IMR-90 (cell line): ENCODE results near the gene AGAP1. TPM values are rescaled to one million over a fixed set of nuclear protein-coding genes. Genes with fewer than 3 reads are reported as not detected.

Experiments
- ATAC-seq: fragments of 200-7000 bp; cut with Tn5 transposase; 2 replicates; pipeline ENCODE4 v1.9.1; 2020; ENCODE audit warnings: low read depth, mild to moderate bottlenecking, moderate library complexity
- BruUV-seq: library from RNA; stranded (reverse); fragments of 400-500 nt; replicated peaks from 2 replicates; lab custom pipeline; 2021; lab: Mats Ljungman, UMichigan
- CTCF ChIA-PET: fragments of 300-600 bp; formaldehyde crosslinking; extraction: SDS; loops from one replicate; lab custom pipeline; 2021; ENCODE audit warnings: antibody characterized with exemption; lab: Yijun Ruan, JAX
- POLR2A ChIA-PET: fragments of 300-600 bp; sonication (Branson Sonifier 250); formaldehyde crosslinking; loops from one replicate; lab custom pipeline; 2022; ENCODE audit warnings: antibody characterized with exemption; ENCODE audit not compliant: unreplicated experiment; lab: Charles Lee
- DNase-seq: peaks from one replicate; pipeline ENCODE4 v3.0.0; 2013
- H2AFZ ChIP-seq: replicated peaks from 2 replicates; pipeline ENCODE3; 2013; ENCODE audit warnings: low read length, mild to moderate bottlenecking; ENCODE audit not compliant: poor library complexity
- H2AK5ac ChIP-seq: 2 replicates; pipeline ENCODE4 v1.6.1; 2013; ENCODE audit warnings: low read depth, low read length, inconsistent platforms
- H2AK9ac ChIP-seq: replicated peaks from 2 replicates; pipeline ENCODE3; 2013; ENCODE audit warnings: mild to moderate bottlenecking, low read depth, low read length, moderate library complexity; ENCODE audit not compliant: poor library complexity
- H2BK120ac ChIP-seq: 2 replicates; pipeline ENCODE4 v1.6.1; 2013; ENCODE audit warnings: low read depth, low read length, inconsistent platforms
- H2BK15ac ChIP-seq: 3 replicates; pipeline ENCODE4 v1.6.1; 2013; ENCODE audit warnings: low read depth, low read length, inconsistent platforms
- H2BK20ac ChIP-seq: 2 replicates; pipeline ENCODE4 v1.6.1; 2013; ENCODE audit warnings: low read depth, mild to moderate bottlenecking, inconsistent platforms, low read length, moderate library complexity
- H2BK5ac ChIP-seq: 2 replicates; pipeline ENCODE4 v1.6.1; 2013; ENCODE audit warnings: mild to moderate bottlenecking, low read depth, low read length, inconsistent platforms; ENCODE audit not compliant: poor library complexity, severe bottlenecking
- H3K14ac ChIP-seq: replicated peaks from 2 replicates; pipeline ENCODE4 v1.6.1; 2013; ENCODE audit warnings: low read depth, low read length, inconsistent platforms
- H3K18ac ChIP-seq: 2 replicates; pipeline ENCODE4 v1.6.1; 2013; ENCODE audit warnings: low read depth, low read length, control low read depth
- H3K23ac ChIP-seq: 2 replicates; pipeline ENCODE4 v1.6.1; 2013; ENCODE audit warnings: low read depth, low read length, inconsistent platforms
- H3K27ac ChIP-seq: 2 replicates; pipeline ENCODE4 v1.5.1; 2013; ENCODE audit warnings: mild to moderate bottlenecking, control low read depth, low read length; ENCODE audit not compliant: insufficient read depth
- H3K27me3 ChIP-seq: 2 replicates; pipeline ENCODE4 v1.6.1; 2013; ENCODE audit warnings: low read length; ENCODE audit not compliant: control insufficient read depth, insufficient read depth
- H3K36me3 ChIP-seq: 2 replicates; pipeline ENCODE4 v1.6.1; 2013; ENCODE audit warnings: low read length, mixed read lengths; ENCODE audit not compliant: control insufficient read depth, insufficient read depth
- H3K4ac ChIP-seq: 2 replicates; pipeline ENCODE4 v1.6.1; 2013; ENCODE audit warnings: low read depth, low read length, inconsistent platforms
- H3K4me1 ChIP-seq: 2 replicates; pipeline ENCODE4 v1.6.1; 2013; ENCODE audit warnings: low read length, mixed read lengths; ENCODE audit not compliant: control insufficient read depth, insufficient read depth
- H3K4me2 ChIP-seq: 2 replicates; pipeline ENCODE4 v1.6.1; 2013; ENCODE audit warnings: low read depth, mild to moderate bottlenecking, control low read depth, low read length, moderate library complexity
- H3K4me3 ChIP-seq: 2 replicates; pipeline ENCODE4 v1.5.1; 2013; ENCODE audit warnings: low read depth, mild to moderate bottlenecking, control low read depth, low read length, moderate library complexity; ENCODE audit not compliant: insufficient read depth
- H3K56ac ChIP-seq: 2 replicates; pipeline ENCODE4 v1.6.1; 2013; ENCODE audit warnings: low read length, inconsistent platforms; ENCODE audit not compliant: insufficient read depth; ENCODE audit errors: extremely low read depth
- H3K79me1 ChIP-seq, 2 experiments: 2 replicates each; pipeline ENCODE4 v1.6.1; 2013; ENCODE audit warnings: low read length in 2 of 2, inconsistent platforms in 1 of 2, low read depth in 1 of 2
- H3K9ac ChIP-seq: 2 replicates; pipeline ENCODE4 v1.6.1; 2013; ENCODE audit warnings: low read depth, low read length, control low read depth
- H3K9me1 ChIP-seq: 2 replicates; pipeline ENCODE4 v1.6.1; 2013; ENCODE audit warnings: low read length, inconsistent platforms; ENCODE audit not compliant: insufficient read depth
- H3K9me3 ChIP-seq: 2 replicates; pipeline ENCODE4 v1.6.1; 2013; ENCODE audit warnings: low read length; ENCODE audit not compliant: control insufficient read depth, insufficient read depth
- H4K20me1 ChIP-seq: 2 replicates; pipeline ENCODE4 v1.6.1; 2013; ENCODE audit warnings: low read length, inconsistent platforms; ENCODE audit not compliant: insufficient read depth
- H4K5ac ChIP-seq: 2 replicates; pipeline ENCODE4 v1.6.1; 2013; ENCODE audit warnings: mild to moderate bottlenecking, low read depth, low read length, control low read depth
- H4K8ac ChIP-seq, 2 experiments: 2 replicates each; pipeline ENCODE4 v1.6.1; 2013; ENCODE audit warnings: low read depth in 2 of 2, low read length in 2 of 2, control low read depth in 1 of 2, inconsistent platforms in 1 of 2
- H4K91ac ChIP-seq: 2 replicates; pipeline ENCODE4 v1.6.1; 2013; ENCODE audit warnings: low read depth, low read length, inconsistent platforms; ENCODE audit not compliant: insufficient read depth
- FOS ChIP-seq: fragments of 150-350 bp; IDR thresholded peaks from 2 replicates; pipeline ENCODE4 v1.6.1; 2016; ENCODE audit warnings: low read depth, low read length
- MAFK ChIP-seq: IDR thresholded peaks from 2 replicates; pipeline ENCODE4 v1.6.1; 2012; ENCODE audit warnings: low read depth, low read length, improper control_type of control experiment
- MAZ ChIP-seq: IDR thresholded peaks from 2 replicates; pipeline ENCODE4 v1.6.1; 2012; ENCODE audit warnings: low read depth, mild to moderate bottlenecking, low read length, improper control_type of control experiment, moderate library complexity, borderline replicate concordance
- RCOR1 ChIP-seq: IDR thresholded peaks from 2 replicates; pipeline ENCODE4 v1.6.1; 2012; ENCODE audit warnings: mild to moderate bottlenecking, low read length, improper control_type of control experiment; ENCODE audit not compliant: insufficient replicate concordance
- RFX5 ChIP-seq: IDR thresholded peaks from 2 replicates; pipeline ENCODE4 v1.8.0; 2012; ENCODE audit warnings: low read depth, mild to moderate bottlenecking, low read length, moderate library complexity
- SMC3 ChIP-seq: fragments of 150-350 bp; IDR thresholded peaks from 2 replicates; pipeline ENCODE4 v1.6.1; 2016; ENCODE audit warnings: low read depth, mild to moderate bottlenecking, antibody characterized with exemption, low read length, moderate library complexity
- WGBS, 2 experiments: methylation state at CpG; one replicate each; pipeline versions ENCODE4 v1.1.5 to v1.1.7; 2013; ENCODE audit warnings: missing lambda C conversion rate in 2 of 2; ENCODE audit not compliant: insufficient read length in 1 of 2; ENCODE audit errors: extremely low coverage in 2 of 2; 5-methylcytosine and 5-hydroxymethylcytosine counted together
- dilution Hi-C: fragments of 300-500 bp; cut with HindIII; formaldehyde crosslinking; loops from one replicate; pipeline ENCODE4 v1.14.3; 2018; ENCODE audit warnings: low sequenced_read_pairs; ENCODE audit not compliant: unreplicated experiment
- in situ Hi-C: fragments of 300-500 bp; cut with MboI; formaldehyde crosslinking; loops from 3 replicates; pipeline ENCODE4 v1.14.3; 2019; ENCODE audit warnings: low sequenced_read_pairs, inconsistent platforms, mixed read lengths
- intact Hi-C: fragments of 100-400 bp; cut with micrococcal nuclease; formaldehyde crosslinking; loops from 2 replicates; pipeline ENCODE4 v1.10.0; 2022
- polyA plus RNA-seq, 3 experiments: library from polyadenylated mRNA; depleted of rRNA; stranded (reverse); fragments of >200 nt; gene quantifications; 2 replicates each; pipeline ENCODE4 v1.2.3, GENCODE V29; 2012; ENCODE audit warnings: low replicate concordance in 1 of 3
- total RNA-seq: library from RNA; depleted of rRNA; stranded (reverse); fragments of >200 nt; gene quantifications from 2 replicates; pipeline ENCODE4 v1.2.3, GENCODE V29; 2012
- TF ChIP-seq, protein P1 (sequence below): conservative IDR thresholded peaks from 2 replicates; pipeline ENCODE4 v1.5.1; 2012; ENCODE audit warnings: mild to moderate bottlenecking, low read depth, low read length, improper control_type of control experiment
- TF ChIP-seq, protein P2 (sequence below): fragments of 150-350 bp; IDR thresholded peaks from 2 replicates; pipeline ENCODE4 v1.6.1; 2017; ENCODE audit warnings: mild to moderate bottlenecking, antibody characterized with exemption, low read length, low read depth

The AGAP1 gene
- total and polyA plus RNA-seq, 2 of the 4 experiments (the other 2 are of a cell fraction): 15.1 to 16.4 TPM

DNA sequence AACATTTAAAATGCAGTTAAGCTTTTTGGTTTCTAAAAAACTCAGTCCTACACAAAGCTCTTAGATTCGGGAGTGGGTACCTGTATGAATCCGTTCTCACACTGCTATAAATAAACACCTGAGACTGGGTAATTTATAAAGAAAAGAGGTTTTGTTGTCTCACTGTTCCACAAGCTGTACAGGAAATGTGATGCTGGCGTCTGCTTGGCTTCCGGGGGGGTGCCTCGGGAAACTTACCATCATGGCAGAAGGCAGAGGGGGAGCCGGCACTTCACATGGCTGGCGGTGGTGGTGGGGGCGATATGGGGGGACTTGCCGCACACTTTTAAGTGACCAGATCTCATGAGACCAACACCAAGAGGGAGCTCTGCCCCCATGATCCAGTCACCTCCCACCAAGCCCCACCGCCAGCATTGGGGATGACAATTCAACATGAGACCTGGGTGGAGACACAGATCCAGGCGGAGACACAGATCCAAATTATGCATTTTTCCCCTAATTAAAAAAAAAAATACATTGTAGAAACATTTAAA is 451.8 kb downstream of the AGAP1 start:
- Histone ChIP-seq H3K14ac (no peak overlapping the region), H3K36me3 (no peaks in the 10 kb centered on the region), H2AK5ac (no peak overlapping the region), H2BK120ac (no peak overlapping the region), H2AK9ac (no peak overlapping the region), H4K8ac (no peak overlapping the region), H2BK20ac (no peak overlapping the region), H4K91ac (no peak overlapping the region), H3K79me1 (no peaks in the 10 kb centered on the region; a peak in 1 of 4 replicates), H3K18ac (no peak overlapping the region), H3K9me3 (no peaks in the 10 kb centered on the region), H4K5ac (no peak overlapping the region), H3K23ac (no peak overlapping the region), H3K4me3 (no peak overlapping the region), H3K9me1 (peaks cover 5% of the 10 kb centered on the region; the same call in 1 of the 2 replicates), H2BK5ac (no peak overlapping the region), H4K20me1 (peaks cover 2% of the 10 kb centered on the region; the same call in 1 of the 2 replicates), H3K4me1 (peaks cover 1% of the 10 kb centered on the region), H2BK15ac (no peak overlapping the region), H3K56ac (no peak overlapping the region), H2AFZ (no peak overlapping the region), H3K9ac (no peak overlapping the region), H3K4ac (no peak overlapping the region), H3K27me3 (no peaks in the 10 kb centered on the region), H3K27ac (no peak overlapping the region), H3K4me2 (no peak overlapping the region)
- 100% methylated on average over 1 of the region's 11 CpGs; no CpG with 5 or more reads in 1 of the 2 experiments for WGBS, 2 experiments
- ChIA-PET CTCF (interaction anchor here (0.6 kb wide), 1 partner anchor 37 kb away, joined by 3 read pairs; no protein-coding TSS in a partner anchor), POLR2A (no interaction called here)
- dilution Hi-C loops (no loop called here), intact Hi-C loops (loop anchor here (10.0 kb wide), 1 partner anchor 229 kb away; no protein-coding TSS in a partner anchor), in situ Hi-C loops (no loop called here)
- no peak for TF ChIP-seq MAZ
- no peak for TF ChIP-seq FOS
- TF ChIP-seq RCOR1: no peak
- no peak for TF ChIP-seq MAFK
- TF ChIP-seq SMC3: no peak
- TF ChIP-seq, protein P1, sequence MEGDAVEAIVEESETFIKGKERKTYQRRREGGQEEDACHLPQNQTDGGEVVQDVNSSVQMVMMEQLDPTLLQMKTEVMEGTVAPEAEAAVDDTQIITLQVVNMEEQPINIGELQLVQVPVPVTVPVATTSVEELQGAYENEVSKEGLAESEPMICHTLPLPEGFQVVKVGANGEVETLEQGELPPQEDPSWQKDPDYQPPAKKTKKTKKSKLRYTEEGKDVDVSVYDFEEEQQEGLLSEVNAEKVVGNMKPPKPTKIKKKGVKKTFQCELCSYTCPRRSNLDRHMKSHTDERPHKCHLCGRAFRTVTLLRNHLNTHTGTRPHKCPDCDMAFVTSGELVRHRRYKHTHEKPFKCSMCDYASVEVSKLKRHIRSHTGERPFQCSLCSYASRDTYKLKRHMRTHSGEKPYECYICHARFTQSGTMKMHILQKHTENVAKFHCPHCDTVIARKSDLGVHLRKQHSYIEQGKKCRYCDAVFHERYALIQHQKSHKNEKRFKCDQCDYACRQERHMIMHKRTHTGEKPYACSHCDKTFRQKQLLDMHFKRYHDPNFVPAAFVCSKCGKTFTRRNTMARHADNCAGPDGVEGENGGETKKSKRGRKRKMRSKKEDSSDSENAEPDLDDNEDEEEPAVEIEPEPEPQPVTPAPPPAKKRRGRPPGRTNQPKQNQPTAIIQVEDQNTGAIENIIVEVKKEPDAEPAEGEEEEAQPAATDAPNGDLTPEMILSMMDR: no peak
- TF ChIP-seq, protein P2, sequence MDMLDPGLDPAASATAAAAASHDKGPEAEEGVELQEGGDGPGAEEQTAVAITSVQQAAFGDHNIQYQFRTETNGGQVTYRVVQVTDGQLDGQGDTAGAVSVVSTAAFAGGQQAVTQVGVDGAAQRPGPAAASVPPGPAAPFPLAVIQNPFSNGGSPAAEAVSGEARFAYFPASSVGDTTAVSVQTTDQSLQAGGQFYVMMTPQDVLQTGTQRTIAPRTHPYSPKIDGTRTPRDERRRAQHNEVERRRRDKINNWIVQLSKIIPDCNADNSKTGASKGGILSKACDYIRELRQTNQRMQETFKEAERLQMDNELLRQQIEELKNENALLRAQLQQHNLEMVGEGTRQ: no peak
- no peak for TF ChIP-seq RFX5
- BruUV-seq: no TSS peak
- DNase-seq: no peak
- no peak for ATAC-seq
